Loucy (cell line): Measurements from ENCODE around the gene STUB1.

ENCODE experiments used
- H2AFZ ChIP-seq: fragments of 200-600 bp; sonication (generic); 2 replicates; pipeline ENCODE4 v1.6.0; 2016; ENCODE audit warnings: antibody characterized with exemption, mild to moderate bottlenecking, low read length, moderate library complexity
- H3F3A ChIP-seq: fragments of 200-600 bp; 2 replicates; pipeline ENCODE4 v1.6.0; 2016; ENCODE audit warnings: antibody characterized with exemption, low read depth, mild to moderate bottlenecking
- H3K27me3 ChIP-seq: fragments of 200-600 bp; sonication (generic); 2 replicates; pipeline ENCODE4 v1.6.1; 2014; ENCODE audit warnings: low read length, mild to moderate bottlenecking; ENCODE audit not compliant: insufficient read depth, poor library complexity, severe bottlenecking
- H3K36me3 ChIP-seq: fragments of 200-600 bp; sonication (generic); 2 replicates; pipeline ENCODE4 v1.6.1; 2016; ENCODE audit warnings: low read length; ENCODE audit not compliant: insufficient read depth
- H3K4me1 ChIP-seq: fragments of 200-600 bp; sonication (generic); 2 replicates; pipeline ENCODE4 v1.5.1; 2014; ENCODE audit warnings: low read length, mild to moderate bottlenecking; ENCODE audit not compliant: insufficient read depth, poor library complexity, severe bottlenecking
- H3K4me2 ChIP-seq: fragments of 200-600 bp; sonication (generic); 2 replicates; pipeline ENCODE4 v1.6.0; 2014; ENCODE audit warnings: antibody characterized with exemption, low read length, low read depth, mild to moderate bottlenecking; ENCODE audit not compliant: poor library complexity, severe bottlenecking
- H3K4me3 ChIP-seq: fragments of 200-600 bp; sonication (generic); 2 replicates; pipeline ENCODE4 v1.5.1; 2014; ENCODE audit warnings: low read length, mild to moderate bottlenecking, mixed read lengths; ENCODE audit not compliant: poor library complexity, severe bottlenecking
- H3K79me2 ChIP-seq: fragments of 200-600 bp; sonication (generic); 2 replicates; pipeline ENCODE4 v1.6.1; 2014; ENCODE audit warnings: low read length; ENCODE audit not compliant: insufficient read depth
- H3K9ac ChIP-seq: fragments of 200-600 bp; sonication (generic); 2 replicates; pipeline ENCODE4 v1.6.0; 2014; ENCODE audit warnings: mild to moderate bottlenecking, low read depth, low read length, moderate library complexity; ENCODE audit not compliant: poor library complexity, severe bottlenecking
- H3K9me2 ChIP-seq: fragments of 200-600 bp; sonication (generic); replicated peaks from 2 replicates; pipeline ENCODE4 v1.6.1; 2016; ENCODE audit warnings: low read depth, low read length, mixed read lengths
- H3K9me3 ChIP-seq: fragments of 200-600 bp; sonication (generic); 2 replicates; pipeline ENCODE4 v1.6.1; 2014; ENCODE audit warnings: mild to moderate bottlenecking, antibody characterized with exemption, low read length, low read depth; ENCODE audit not compliant: insufficient read depth
- H4K20me1 ChIP-seq: fragments of 200-600 bp; sonication (generic); 2 replicates; pipeline ENCODE4 v1.6.0; 2014; ENCODE audit warnings: antibody characterized with exemption, low read length, mild to moderate bottlenecking; ENCODE audit not compliant: insufficient read depth, poor library complexity, severe bottlenecking
- CTCF ChIP-seq: fragments of 200-600 bp; sonication (generic); conservative IDR thresholded peaks from 2 replicates; pipeline ENCODE4 v1.5.1; 2014; ENCODE audit warnings: mild to moderate bottlenecking, antibody characterized with exemption, low read length
- EZH2phosphoT487 ChIP-seq: fragments of 200-600 bp; IDR thresholded peaks from 2 replicates; pipeline ENCODE4 v1.6.1; 2018; ENCODE audit warnings: antibody characterized with exemption, mild to moderate bottlenecking, moderate library complexity, borderline replicate concordance

The STUB1 gene

GRCh38 chr16:710500-711075, 30.4 kb downstream of the STUB1 start:
- TF ChIP-seq CTCF, result no peak
- no peaks in the 10 kb centered on the region for H3K27me3 ChIP-seq
- no peaks in the 10 kb centered on the region for H3F3A ChIP-seq
- no peak overlapping the region for H2AFZ ChIP-seq
- H3K36me3 ChIP-seq, result no peaks in the 10 kb centered on the region
- H3K4me1 ChIP-seq, result no peaks in the 10 kb centered on the region
- H3K79me2 ChIP-seq, result no peaks in the 10 kb centered on the region
- no peaks in the 10 kb centered on the region for H4K20me1 ChIP-seq
- no peaks in the 10 kb centered on the region for H3K9me3 ChIP-seq
- no peak overlapping the region for H3K4me2 ChIP-seq
- H3K9ac ChIP-seq, result no peak overlapping the region
- no peak overlapping the region for H3K4me3 ChIP-seq
- H3K9me2 ChIP-seq, result no peaks in the 10 kb centered on the region

- Histone ChIP-seq H3K4me1 (no peaks in the 10 kb centered on the region), H3K9ac (no peak overlapping the region), H3K9me3 (no peaks in the 10 kb centered on the region), H3K36me3 (no peaks in the 10 kb centered on the region), H3K9me2 (no peaks in the 10 kb centered on the region), H3K4me3 (no peak overlapping the region), H3K27me3 (no peaks in the 10 kb centered on the region), H3K4me2 (no peak overlapping the region), H4K20me1 (no peaks in the 10 kb centered on the region), H3K79me2 (no peaks in the 10 kb centered on the region), H2AFZ (no peak overlapping the region), H3F3A (no peaks in the 10 kb centered on the region)
- TF ChIP-seq CTCF (no peak), EZH2phosphoT487 (no peak)
These were observed 30.9 kb downstream of the STUB1 start for GRCh38 chr16:711084-711483.

GRCh38 chr16:711548-712320, 31.5 kb downstream of the STUB1 start:
- no peaks in the 10 kb centered on the region for H3K79me2 ChIP-seq
- no peak overlapping the region for H3K4me3 ChIP-seq
- no peaks in the 10 kb centered on the region for H3K27me3 ChIP-seq
- no peaks in the 10 kb centered on the region for H3K36me3 ChIP-seq
- no peak overlapping the region for H3K4me2 ChIP-seq
- no peaks in the 10 kb centered on the region for H3F3A ChIP-seq
- no peak overlapping the region for H2AFZ ChIP-seq
- H3K9me3 ChIP-seq, result no peaks in the 10 kb centered on the region
- H4K20me1 ChIP-seq, result no peaks in the 10 kb centered on the region
- H3K4me1 ChIP-seq, result no peaks in the 10 kb centered on the region
- TF ChIP-seq CTCF (peak; percentile 55), EZH2phosphoT487 (no peak)
- H3K9ac ChIP-seq, result no peak overlapping the region
- no peaks in the 10 kb centered on the region for H3K9me2 ChIP-seq
